Effector CD4-positive, alpha-beta T cell (primary cell): Measurements from ENCODE around the gene AKIRIN1.
"Not testable (repeated sequence)": the region's sequence is repeated elsewhere in the genome, so short reads cannot be mapped to it uniquely, and the experiment has no call there.

ENCODE experiments used
- DNase-seq: peaks from one replicate; pipeline ENCODE4 v3.0.0-alpha.2; 2020

AKIRIN1 gene

DNA sequence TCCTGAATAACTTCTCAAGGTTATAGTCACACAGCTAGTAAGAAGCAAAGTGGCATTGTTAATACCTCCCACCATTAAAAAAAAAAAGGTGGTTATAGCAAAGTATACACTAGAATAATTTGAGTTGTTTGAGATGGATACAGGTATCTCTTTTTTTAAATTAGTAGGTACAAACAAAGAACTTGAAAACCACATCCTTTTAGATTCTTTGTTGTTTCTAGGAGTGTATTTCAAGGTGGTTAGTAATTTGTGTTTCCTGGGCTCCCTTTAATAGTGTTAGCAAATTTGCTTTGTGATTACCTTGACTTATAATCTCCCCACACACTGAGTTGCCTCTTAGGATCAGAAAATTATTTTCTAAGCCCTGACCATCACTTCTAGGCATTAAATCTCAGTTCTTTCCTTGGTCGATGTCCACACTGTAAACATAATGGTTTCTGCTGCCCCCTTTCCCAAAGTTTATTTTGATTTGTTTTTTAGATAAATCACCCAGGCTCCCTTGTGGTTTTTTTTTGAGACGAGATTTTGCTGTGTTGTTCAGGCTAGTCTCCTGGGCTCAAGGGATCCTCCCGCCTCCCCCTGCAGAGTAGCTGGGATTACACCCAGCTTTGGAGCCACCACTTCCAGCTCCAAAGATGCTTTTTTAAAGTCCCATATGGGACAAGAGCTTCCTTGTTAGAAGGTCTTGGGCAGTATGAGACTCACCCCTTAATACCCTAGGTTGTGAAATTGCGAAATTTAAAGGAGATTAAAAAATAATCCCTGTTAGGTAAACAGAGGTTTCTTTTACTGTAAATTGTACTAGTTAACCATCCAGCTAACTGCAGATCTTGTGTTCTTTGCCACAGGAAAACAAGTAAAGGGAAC is 6.2 kb downstream of the AKIRIN1 start:
- no peak for DNase-seq

DNA sequence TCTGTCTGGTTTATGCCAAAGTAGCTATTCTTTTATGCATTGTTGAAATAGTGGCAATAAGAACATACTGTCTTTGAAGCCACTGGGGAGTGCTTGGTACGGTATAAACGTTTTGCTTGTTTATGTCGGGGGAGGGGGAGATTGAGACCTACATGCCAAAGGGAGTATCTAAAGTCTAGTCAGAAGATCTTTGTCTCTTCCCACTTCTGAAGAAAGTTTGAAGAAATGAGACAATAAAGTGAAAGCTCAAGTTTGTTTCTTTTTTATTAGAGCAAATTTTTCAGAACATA is 6.8 kb downstream of the AKIRIN1 start:
- DNase-seq: no peak

DNA sequence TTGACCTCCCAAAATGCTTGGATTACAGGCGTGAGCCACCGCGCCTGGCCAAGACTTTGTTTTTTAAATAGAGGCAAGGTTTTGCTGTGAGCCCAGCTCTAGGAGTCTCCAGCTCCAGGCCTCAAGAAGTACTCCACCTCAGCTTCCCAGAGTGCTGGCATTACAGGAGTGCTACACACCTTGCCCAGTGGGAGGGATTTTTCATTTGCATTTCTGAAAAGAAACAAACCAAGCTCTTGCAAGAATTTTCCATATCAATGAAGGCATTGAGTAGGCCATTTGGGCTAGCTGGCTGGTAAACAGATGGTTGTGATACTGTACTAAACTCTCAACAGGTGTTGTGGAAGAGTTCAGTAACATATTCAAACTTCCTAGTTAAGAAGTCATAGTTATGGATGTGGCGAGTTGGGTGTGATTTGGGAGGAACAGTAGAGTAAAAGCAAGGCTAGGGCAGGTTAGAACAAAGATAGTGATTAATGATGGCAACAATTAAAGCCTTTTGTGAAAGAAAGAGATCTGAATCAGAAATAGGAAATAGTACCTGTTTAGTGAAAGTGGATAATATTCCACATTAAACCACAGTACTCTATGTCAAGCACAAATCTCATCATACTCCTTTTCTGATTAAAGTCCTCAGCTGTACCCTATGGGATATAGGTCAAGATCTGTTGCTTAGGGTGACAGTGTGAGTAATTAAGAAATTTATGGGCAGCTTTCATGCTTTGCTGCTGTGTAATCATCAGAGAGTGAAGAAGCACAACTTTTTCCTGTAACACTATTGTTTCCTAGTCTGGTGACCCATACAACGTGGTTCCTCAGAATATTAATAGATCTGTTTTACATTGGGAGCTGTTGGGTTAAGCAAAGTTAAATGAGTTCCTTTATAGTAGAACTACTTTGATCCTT is 10.7 kb downstream of the AKIRIN1 start:
- DNase-seq: no peak

DNA sequence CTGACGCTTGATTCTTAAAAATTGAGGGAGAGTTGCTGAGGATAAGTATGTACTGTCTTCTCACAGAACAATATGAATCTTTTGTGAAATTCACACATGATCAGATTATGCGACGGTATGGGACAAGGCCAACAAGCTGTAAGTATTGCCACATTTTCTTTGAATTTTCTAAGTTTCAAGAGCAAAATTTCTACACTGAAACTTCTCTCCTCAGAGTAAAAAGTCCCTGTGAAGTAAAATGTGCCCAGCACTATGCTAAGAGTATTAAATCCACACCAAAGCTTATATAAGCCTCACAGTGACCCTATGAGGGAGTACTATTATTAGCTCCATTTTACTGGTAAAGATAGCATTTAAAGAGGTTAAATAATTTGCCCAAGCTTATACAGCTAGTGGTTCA is 12.2 kb downstream of the AKIRIN1 start:
- no peak for DNase-seq

DNA sequence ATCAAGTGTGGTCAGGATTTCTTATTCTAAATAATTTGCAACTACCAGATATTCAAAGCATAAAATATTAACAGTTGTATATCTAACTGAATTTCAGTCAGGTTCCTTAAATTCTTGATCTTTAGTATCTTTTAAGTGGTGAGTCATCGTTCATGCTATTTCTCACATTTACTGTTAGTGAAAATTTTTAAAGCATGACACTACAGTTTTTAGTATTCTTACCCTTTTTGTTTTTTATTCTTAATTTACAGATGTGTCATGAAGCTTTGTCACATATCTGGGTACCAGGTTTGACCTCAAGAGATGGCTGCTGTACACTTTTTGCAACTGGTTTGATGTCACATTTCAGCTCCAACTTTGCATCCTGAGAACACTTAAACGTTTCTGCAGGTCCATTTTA is 12.7 kb downstream of the AKIRIN1 start:
- DNase-seq: no peak

DNA sequence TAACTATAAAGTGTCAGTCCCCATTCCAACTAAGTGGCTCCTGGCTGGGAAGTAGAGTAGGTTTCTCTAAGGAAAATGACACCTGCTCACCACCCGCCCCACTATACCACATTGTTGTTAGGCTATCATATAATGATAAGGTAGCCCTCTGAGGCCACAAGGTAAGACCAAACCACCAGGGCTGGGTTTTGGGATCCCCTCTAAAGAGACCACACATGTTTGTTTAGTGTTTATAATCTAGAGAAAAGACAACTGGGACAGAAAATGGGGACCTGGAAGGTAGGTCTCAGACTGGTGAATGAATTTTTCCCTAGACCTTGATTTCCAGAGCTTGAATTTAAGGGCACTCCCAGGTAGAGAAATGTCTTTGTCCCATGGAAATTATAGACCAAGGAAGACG is 15.2 kb downstream of the AKIRIN1 start:
- no peak for DNase-seq

DNA sequence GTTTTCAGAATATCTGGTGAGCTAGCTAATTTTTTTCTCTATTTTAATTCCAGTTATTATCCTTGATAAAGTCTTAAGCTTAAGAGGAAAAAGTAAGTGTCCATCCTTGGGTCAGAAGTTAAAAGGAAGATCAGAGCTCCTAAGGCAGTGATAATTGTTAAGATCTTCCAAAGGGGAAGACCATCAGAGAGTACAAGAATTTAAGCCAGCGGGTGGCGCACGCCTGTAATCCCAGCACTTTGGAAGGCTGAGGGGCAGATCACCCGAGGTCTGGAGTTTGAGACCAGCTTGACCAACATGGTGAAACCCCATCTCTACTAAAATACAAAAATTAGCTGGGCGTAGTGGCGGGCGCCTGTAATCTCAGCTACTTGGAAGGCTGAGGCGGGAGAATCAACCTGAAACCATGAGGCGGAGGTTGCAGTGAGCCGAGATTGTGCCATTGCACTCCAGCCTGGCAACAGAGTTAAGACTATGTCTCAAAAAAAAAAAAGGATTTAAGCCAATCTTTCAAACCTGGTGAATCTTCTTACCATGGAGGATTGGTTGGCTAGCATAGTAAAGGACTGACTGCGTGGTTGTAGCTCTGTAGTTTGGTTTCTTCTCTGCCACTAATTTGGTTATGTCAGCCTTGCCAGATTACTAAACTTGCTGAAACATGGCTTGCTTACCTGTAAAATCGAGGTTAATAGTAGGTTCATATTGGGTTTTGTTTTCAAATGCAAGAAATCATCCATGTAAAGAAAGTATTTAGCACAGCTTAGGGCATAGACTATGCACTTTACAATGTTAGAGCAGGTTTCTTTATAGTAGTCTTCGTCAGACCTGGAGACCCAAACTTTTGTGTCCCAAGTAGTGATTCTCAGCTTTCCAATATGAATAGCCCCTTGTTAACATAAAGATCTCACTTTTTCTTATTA is 15.9 kb downstream of the AKIRIN1 start:
- DNase-seq: no peak

DNA sequence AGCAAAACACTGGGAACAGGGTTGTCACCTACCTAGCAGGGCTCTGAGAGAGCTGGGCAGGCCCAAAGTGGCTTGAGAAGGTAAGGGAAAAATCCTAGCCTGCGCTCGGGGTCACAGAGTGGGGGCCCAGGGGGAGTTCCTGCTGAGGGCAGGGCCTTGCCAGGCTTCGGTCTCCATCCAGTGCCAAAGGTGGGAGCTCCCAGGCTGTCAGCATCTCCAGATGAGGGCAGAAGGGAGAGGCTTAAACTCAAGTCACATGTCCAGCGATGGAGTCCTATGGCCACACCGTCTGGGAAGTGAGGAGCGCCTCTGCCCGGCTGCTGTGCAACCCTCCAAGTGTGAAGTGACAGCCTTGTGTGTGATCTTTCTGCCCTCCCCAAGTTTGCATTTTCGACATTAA is 23.9 kb downstream of the AKIRIN1 start:
- not testable (repeated sequence) for DNase-seq

DNA sequence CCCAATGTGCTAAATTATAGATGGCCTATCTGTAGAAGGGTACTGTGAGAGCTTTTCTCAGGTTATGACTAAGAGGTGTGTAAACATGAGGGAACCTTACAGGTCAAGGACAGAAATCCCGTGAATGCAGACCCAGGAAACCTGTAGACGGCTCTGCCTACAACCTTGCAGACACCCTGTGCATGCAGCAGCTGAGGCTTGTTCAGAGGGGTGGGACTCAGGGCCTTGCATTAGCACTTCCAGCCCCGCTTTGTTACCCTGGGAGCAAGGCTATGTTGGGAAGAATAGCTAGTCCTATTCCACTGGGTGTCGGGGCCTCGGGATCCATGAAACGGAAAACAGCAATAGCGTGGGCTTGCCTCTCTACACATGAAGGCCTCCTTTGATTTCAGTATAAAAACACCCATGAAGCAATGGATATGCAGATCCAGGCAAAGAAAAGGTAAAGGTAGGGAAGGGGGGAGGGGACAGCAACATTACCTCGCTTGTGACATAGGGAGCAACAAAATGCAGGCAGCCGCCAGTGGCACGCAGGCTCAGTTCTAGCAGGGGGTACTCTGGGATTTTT is 25.6 kb downstream of the AKIRIN1 start:
- no peak for DNase-seq

DNA sequence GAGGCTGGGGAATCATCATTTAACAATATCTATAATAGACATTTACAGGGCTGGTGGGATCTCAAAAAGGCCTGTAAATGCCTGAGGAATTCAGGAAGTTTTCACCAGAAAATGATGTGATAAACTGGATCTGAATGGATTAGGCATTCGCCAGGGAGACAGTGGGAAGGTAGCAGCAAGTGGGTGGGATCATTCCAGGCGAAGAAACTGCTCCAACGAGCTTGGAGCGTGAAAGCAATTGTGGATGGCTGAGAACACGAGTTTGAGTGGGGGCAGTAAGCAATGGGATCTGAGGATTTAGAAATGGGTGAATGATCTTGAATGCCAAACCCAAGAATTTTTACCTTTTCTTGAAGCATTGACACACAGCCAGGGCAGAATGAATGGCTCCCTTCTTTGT is 26.2 kb downstream of the AKIRIN1 start:
- DNase-seq: no peak

DNA sequence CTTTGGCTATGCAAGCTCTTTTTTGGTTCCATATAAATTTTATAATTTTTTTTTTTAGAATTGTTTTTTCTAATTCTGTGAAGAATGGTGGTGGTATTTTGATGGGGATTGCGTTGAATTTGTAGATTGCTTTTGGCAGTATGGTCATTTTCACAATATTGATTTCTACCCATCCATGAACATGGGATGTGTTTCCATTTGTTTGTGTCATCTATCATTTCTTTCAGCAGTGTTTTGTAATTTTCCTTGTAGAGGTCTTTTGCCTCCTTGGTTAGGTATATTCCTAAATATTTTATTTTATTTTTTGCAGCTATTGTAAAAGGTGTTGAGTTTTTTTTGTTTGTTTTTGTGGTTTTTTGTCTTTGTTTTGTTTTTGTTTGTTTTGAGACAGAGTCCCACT is 29.4 kb downstream of the AKIRIN1 start:
- not testable (repeated sequence) for DNase-seq

DNA sequence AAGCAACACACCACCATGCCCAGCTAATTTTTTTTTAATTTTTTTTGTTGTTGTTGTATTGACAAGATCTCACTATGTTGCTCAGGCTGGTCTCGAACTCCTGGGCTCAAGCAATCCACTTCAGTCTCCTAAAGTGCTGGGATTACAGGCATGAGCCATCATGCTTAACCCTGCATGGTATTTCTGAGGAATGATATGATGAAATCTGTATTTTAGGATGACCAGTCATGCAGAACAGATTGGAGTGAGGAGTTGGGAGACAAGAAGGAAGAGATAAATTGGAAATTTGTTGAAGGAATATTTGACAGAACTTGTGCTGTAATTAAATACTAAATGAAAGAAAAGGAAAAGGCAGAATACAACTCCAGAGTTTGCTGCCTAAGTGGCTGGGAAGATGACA is 30.4 kb downstream of the AKIRIN1 start:
- no peak for DNase-seq

DNA sequence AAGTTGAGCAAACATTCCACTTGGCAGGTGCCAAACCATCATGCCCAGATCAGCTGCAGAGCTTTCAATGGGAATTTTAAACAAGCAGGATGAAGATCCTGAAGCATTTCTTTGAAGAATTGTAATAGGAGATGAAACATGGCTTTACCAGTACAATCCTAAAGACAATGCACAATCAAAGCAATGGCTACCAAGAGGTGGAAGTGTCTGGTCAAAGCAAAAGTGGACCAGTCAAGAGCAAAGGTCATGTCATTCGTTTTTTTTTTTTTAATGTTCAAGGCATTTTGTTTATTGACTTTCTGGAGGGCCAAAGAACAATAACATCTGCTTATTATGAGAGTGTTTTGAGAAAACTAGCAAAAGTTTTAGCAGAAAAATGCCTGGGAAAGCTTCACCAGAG is 32.1 kb downstream of the AKIRIN1 start:
- DNase-seq: no peak

DNA sequence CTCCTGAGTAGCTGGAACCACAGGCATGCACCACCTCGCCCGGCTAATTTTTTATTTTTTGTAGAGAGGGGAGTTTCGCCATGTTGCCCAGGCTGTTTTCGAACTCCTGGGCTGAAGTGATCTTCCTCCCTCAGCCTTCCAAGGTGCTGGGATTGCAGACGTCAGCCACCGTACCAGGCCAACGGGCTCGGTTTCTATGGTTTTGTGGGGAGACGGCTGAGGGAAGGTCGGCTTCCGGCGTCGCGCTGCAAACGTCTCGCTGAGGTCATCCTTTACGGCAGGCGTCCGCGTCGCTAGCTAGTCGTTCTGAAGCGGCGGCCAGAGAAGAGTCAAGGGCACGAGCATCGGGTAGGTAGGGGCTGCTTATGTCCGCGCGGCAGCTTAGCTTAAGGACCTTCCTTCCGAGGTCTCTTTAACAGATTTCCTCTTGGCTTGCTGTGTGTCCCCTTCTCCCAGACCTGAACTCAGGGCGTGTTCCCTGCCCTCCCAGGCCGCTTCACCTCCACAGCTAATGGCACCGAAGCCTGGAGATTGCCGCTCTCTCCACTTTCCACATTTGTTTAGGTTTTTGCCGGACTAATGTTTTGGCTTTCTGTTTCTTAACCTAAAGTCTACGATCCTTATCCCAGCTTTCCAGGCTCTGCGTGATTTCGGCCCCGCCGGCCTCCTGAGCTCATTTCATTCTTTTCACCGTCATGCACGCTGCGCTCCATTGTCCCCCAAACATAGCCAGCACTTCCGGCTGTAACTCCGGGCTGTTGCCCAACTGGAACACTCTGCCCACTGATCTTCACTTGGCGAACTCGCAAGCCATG is 35.2 kb downstream of the AKIRIN1 start, which contains the start of gene NDUFS5:
Gene NDUFS5, plus strand, starts transcription at position 300 of the 815 bp plus-strand sequence. CDS start 2,375 bp downstream, outside the sequence.
- DNase-seq: peak; percentile 76

DNA sequence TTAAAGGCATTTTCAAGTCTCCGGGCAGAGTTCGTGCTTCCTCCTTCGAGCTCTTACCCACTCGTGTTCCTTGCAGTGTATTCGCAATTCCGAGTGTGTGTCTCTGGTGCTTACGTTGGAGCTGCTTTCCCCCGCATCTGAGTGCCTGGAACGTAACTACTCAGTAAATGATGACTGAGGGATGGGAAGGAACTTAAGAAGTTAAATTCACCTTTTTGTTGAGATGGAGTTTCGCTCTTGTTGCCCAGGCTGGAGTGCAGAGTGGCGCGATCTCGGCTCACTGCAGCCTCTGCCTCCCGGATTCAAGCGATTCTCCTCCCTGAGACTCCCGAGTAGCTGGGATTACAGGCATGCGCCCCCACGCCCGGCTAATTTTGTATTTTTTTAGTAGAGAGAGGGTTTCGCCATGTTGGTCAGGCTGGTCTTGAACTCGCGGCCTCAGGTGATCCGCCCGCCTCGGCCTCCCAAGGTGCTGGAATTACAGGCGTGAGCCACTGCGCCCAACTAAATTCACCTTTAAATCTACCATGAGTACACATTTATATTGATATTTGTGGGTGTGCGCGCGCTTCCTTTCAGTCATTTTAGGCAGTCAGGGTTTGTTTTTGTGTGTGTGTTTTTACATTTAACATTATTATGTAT is 35.9 kb downstream of the AKIRIN1 start:
- DNase-seq: no peak

DNA sequence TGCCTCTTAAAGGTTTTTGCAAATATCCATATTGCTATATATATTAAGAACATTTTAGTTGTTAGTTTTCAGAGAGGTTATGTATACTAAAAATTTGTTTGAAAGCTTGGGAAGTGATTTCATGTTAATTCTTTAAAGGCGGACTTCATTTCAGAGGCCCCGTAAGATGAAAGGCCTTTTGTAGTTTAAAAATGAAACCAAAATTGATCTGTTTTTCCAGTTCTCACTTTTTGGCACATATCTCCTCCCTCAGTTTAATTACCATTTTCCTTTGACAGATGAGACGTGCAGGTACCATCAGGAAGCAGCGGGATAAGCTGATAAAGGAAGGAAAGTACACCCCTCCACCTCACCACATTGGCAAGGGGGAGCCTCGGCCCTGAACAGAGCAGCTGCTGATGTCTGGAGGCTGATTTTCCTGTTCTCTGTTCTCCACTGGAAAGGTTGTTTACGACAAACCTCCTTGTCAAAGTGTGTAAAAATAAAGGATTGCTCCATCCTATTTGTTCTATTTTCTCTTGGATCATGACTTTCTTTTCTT is 43.1 kb downstream of the AKIRIN1 start:
- DNase-seq: no peak

DNA sequence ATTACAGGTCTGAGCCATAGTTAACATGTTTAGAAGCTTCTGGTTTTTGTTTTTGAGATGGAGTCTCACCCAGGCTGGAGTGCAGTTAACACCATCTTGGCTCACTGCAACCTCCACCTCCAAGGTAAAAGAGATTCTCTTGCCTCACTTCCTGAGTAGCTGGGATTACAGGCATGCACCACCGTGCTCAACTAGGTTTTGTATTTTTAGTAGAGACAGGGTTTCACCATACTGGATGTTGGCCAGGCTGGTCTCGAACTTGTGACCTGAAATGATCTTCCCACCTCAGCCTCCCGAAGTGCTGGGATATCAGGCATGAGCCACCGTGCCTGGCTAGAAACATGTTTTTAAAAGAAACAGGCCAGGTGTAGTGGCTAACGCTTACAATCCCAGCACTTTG is 45.6 kb downstream of the AKIRIN1 start:
- DNase-seq: no peak

DNA sequence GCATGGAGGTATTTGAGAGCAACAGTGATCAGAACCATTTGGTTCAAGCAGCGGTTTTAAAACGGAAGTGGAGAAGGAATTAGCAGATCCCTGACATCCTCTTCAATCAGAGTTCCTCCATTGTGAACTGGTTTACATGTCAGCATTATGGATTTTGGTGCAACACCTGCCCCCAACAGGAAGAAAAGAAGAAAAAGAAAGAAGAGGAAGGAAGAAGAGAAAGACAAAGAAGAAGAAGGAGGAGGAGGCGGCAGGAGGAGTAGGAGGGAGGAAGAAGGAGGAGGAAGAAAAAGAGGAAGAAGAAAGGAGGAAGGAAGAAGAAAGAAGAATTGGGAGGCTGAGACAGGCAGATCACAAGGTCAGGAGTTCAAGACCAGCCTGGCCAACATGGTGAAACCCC is 52.4 kb downstream of the AKIRIN1 start:
- DNase-seq: no peak

DNA sequence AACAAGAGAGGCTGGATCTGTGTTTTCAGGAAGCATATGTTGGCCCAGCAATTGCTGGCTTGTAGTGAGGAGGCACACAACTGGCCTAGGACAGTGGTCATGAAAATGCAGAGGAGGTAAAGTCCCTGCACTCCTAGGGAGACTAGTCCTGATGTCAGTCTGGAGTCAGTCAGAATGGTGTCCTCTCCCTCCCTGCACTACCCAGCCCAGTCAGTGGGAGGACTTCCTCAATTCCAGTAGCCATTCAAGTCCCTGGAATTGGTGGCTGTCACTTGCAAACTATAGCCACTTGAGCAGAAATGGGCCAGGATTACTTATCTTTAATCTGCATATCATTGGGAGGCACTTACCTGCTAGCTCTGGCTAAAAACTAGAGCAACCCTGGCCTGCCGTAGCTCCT is 53.7 kb downstream of the AKIRIN1 start:
- no peak for DNase-seq

DNA sequence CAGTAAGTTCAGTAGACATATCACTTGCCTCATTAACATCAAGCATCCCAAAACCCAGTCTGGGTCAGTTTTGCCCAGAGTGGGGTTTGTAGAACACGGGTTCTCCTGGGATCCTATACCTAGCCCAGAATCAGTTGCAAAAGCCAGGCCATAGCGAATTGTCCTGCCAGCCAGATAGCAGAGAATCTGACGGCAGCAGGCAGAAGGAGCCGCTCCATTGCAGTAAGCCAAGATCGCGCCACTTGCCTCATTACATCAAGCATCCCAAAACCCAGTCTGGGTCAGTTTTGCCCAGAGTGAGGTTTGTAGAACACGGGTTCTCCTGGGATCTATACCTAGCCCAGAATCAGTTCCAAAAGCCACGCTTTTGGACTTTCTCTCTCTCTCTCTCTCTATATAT is 54.2 kb downstream of the AKIRIN1 start:
- DNase-seq: no peak
